HepG2 (cell line): ENCODE data around the gene RNF13. TPM values are rescaled to one million over a fixed set of nuclear protein-coding genes. Genes with fewer than 3 reads are reported as not detected.

Experiments used
- ATF5 ChIP-seq: sonication (generic); formaldehyde crosslinking; IDR thresholded peaks from 2 replicates; pipeline ENCODE4 v1.4.0; 2020; ENCODE audit warnings: mild to moderate bottlenecking, low read depth, missing genetic modification reagents
- CAMTA2 ChIP-seq: sonication (generic); formaldehyde crosslinking; IDR thresholded peaks from 2 replicates; pipeline ENCODE4 v1.4.0; 2020; ENCODE audit warnings: mild to moderate bottlenecking, missing genetic modification reagents, borderline replicate concordance
- ELF3 ChIP-seq: IDR thresholded peaks from 2 replicates; pipeline ENCODE4 v1.6.1; 2016; ENCODE audit warnings: missing genetic modification reagents, missing compliant biosample characterization
- ETS1 ChIP-seq: sonication (generic); formaldehyde crosslinking; IDR thresholded peaks from 2 replicates; pipeline ENCODE4 v1.4.0; 2020; ENCODE audit warnings: missing genetic modification reagents
- FOSL2 ChIP-seq: sonication (generic); formaldehyde crosslinking; IDR thresholded peaks from 2 replicates; pipeline ENCODE4 v1.4.0; 2020; ENCODE audit warnings: missing genetic modification reagents
- FOXO1 ChIP-seq: sonication (generic); formaldehyde crosslinking; IDR thresholded peaks from 2 replicates; pipeline ENCODE4 v1.4.0; 2020; ENCODE audit warnings: missing genetic modification reagents
- HES4 ChIP-seq: sonication (generic); formaldehyde crosslinking; IDR thresholded peaks from 2 replicates; pipeline ENCODE4 v1.9.0; 2021; ENCODE audit warnings: mild to moderate bottlenecking, missing genetic modification reagents, borderline replicate concordance
- HNRNPUL1 ChIP-seq: fragments of 200-400 bp; formaldehyde crosslinking; IDR thresholded peaks from 2 replicates; pipeline ENCODE4 v1.6.1; 2017; ENCODE audit warnings: low read depth, mild to moderate bottlenecking, low read length, moderate library complexity
- IKZF4 ChIP-seq: sonication (generic); formaldehyde crosslinking; IDR thresholded peaks from 2 replicates; pipeline ENCODE4 v1.5.1; 2020; ENCODE audit warnings: borderline replicate concordance, mild to moderate bottlenecking, low read depth, missing genetic modification reagents; ENCODE audit errors: not compliant biosample characterization
- JARID2 ChIP-seq: sonication (generic); formaldehyde crosslinking; IDR thresholded peaks from 2 replicates; pipeline ENCODE4 v1.8.1; 2023; ENCODE audit warnings: missing genetic modification reagents, inconsistent platforms; ENCODE audit not compliant: insufficient replicate concordance
- KAT8 ChIP-seq: IDR thresholded peaks from 2 replicates; pipeline ENCODE4 v1.6.1; 2016; ENCODE audit warnings: missing genetic modification reagents, missing compliant biosample characterization
- ZBTB10 ChIP-seq: sonication (generic); formaldehyde crosslinking; IDR thresholded peaks from 2 replicates; pipeline ENCODE4 v1.4.0; 2020; ENCODE audit warnings: missing genetic modification reagents, borderline replicate concordance
- ZFP1 ChIP-seq: IDR thresholded peaks from 2 replicates; pipeline ENCODE4 v1.6.1; 2016
- ZNF44 ChIP-seq: sonication (generic); formaldehyde crosslinking; IDR thresholded peaks from 2 replicates; pipeline ENCODE4 v1.5.1; 2020; ENCODE audit warnings: mild to moderate bottlenecking, missing genetic modification reagents
- ZNF549 ChIP-seq: sonication (generic); formaldehyde crosslinking; IDR thresholded peaks from 2 replicates; pipeline ENCODE4 v1.5.0; 2020; ENCODE audit warnings: missing genetic modification reagents
- ZNF558 ChIP-seq: sonication (generic); formaldehyde crosslinking; IDR thresholded peaks from 2 replicates; pipeline ENCODE4 v1.9.0; 2022; ENCODE audit warnings: mild to moderate bottlenecking, missing genetic modification reagents, borderline replicate concordance
- ZNF616 ChIP-seq: sonication (generic); formaldehyde crosslinking; IDR thresholded peaks from 2 replicates; pipeline ENCODE4 v1.5.0; 2020; ENCODE audit warnings: low read depth, mild to moderate bottlenecking, missing genetic modification reagents
- ZNF782 ChIP-seq: sonication (generic); formaldehyde crosslinking; IDR thresholded peaks from 2 replicates; pipeline ENCODE4 v1.4.0; 2020; ENCODE audit warnings: missing genetic modification reagents, mild to moderate bottlenecking, borderline replicate concordance
- ZNF816 ChIP-seq: sonication (generic); formaldehyde crosslinking; IDR thresholded peaks from 2 replicates; pipeline ENCODE4 v1.8.0; 2022; ENCODE audit warnings: missing genetic modification reagents, mild to moderate bottlenecking, borderline replicate concordance
- polyA plus RNA-seq, 8 experiments: library from polyadenylated mRNA; depleted of rRNA in 3 of 8; stranded (reverse) in 7 of 8; unstranded in 1 of 8; fragments of >200 nt; fragmentation: Illumina TruSeq in 4 of 8; extraction: Trizol in 4 of 8; gene quantifications; 2 replicates each; pipeline versions ENCODE4 v1.2.1 to v1.2.3, GENCODE V29; 2011 to 2016; ENCODE audit warnings: low read depth in 4 of 8, missing spikeins in 1 of 8, mixed read lengths in 1 of 8; ENCODE audit not compliant: insufficient read depth in 1 of 8
- total RNA-seq, 5 experiments: library from RNA; depleted of rRNA; stranded (reverse); fragments of >200 nt; fragmentation: Illumina TruSeq; extraction: Trizol; gene quantifications; 2 replicates each; pipeline ENCODE4 v1.2.3, GENCODE V29; 2016; ENCODE audit warnings: low read depth in 1 of 5
- TF ChIP-seq, protein P1 (sequence below): IDR thresholded peaks from 2 replicates; pipeline ENCODE4 v1.6.1; 2012; ENCODE audit warnings: low read length, improper control_type of control experiment
- TF ChIP-seq, protein P2 (sequence below): sonication (generic); formaldehyde crosslinking; IDR thresholded peaks from 2 replicates; pipeline ENCODE4 v1.4.0; 2020; ENCODE audit warnings: missing genetic modification reagents, borderline replicate concordance

Gene RNF13
- total and polyA plus RNA-seq, 2 of the 13 experiments (the other 11 are each of a cell fraction or from before 2014, with no cell fraction given), result 39.8 to 46.0 TPM

DNA sequence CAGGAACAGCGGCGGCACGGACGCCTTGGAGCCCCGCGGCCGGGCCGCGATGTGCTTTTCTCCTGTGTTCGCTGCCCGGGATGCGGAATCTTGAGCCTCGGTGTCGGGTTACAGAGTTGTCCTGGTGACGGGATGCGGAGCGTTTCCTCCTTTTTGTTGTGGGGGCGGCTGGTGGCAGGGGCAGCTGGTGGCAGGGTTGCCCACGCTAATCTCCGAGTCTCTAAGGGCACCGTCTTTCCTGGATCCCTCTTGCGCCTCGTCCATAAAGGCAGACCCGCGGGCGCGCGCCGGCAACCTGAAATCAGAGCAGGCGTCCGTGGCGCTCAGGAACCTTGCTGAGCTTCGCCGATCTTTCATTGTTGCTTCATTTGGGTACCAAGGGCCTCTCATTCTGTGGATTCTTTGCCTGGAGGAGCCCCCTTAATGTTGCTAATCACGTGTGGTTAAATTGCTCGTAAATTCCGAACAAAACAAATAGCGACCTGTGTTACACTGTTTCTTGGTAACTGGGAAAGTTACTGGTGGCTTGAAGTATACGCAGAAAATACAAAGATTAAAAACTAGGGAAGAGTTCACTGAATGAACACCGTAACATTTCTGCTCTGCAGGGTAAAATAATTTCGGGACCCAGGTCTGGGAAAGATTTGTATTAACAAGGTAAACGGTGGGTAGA, 158.5 kb downstream of the RNF13 start (continued):
- TF ChIP-seq ZNF558 (CRISPR knock-in tag) (no peak), ZFP1 (CRISPR knock-in tag) (no peak), HNRNPUL1 (no peak), ZNF816 (CRISPR knock-in tag) (no peak), ZBTB10 (CRISPR knock-in tag) (no peak), ZNF782 (CRISPR knock-in tag) (no peak), ATF5 (CRISPR knock-in tag) (no peak), ZNF44 (no peak), KAT8 (CRISPR knock-in tag) (no peak), ZNF549 (CRISPR knock-in tag) (no peak), CAMTA2 (CRISPR knock-in tag) (no peak), JARID2 (CRISPR knock-in tag) (no peak), ETS1 (no peak), FOSL2 (CRISPR knock-in tag) (no peak), FOXO1 (CRISPR knock-in tag) (no peak), HES4 (CRISPR knock-in tag) (no peak), IKZF4 (CRISPR knock-in tag) (no peak), ELF3 (0 out of 2 replicates have a peak, but pooled peaks have one; percentile 14), ZNF616 (no peak)
- TF ChIP-seq, protein P1, sequence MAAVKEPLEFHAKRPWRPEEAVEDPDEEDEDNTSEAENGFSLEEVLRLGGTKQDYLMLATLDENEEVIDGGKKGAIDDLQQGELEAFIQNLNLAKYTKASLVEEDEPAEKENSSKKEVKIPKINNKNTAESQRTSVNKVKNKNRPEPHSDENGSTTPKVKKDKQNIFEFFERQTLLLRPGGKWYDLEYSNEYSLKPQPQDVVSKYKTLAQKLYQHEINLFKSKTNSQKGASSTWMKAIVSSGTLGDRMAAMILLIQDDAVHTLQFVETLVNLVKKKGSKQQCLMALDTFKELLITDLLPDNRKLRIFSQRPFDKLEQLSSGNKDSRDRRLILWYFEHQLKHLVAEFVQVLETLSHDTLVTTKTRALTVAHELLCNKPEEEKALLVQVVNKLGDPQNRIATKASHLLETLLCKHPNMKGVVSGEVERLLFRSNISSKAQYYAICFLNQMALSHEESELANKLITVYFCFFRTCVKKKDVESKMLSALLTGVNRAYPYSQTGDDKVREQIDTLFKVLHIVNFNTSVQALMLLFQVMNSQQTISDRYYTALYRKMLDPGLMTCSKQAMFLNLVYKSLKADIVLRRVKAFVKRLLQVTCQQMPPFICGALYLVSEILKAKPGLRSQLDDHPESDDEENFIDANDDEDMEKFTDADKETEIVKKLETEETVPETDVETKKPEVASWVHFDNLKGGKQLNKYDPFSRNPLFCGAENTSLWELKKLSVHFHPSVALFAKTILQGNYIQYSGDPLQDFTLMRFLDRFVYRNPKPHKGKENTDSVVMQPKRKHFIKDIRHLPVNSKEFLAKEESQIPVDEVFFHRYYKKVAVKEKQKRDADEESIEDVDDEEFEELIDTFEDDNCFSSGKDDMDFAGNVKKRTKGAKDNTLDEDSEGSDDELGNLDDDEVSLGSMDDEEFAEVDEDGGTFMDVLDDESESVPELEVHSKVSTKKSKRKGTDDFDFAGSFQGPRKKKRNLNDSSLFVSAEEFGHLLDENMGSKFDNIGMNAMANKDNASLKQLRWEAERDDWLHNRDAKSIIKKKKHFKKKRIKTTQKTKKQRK, result no peak
- TF ChIP-seq, protein P2, sequence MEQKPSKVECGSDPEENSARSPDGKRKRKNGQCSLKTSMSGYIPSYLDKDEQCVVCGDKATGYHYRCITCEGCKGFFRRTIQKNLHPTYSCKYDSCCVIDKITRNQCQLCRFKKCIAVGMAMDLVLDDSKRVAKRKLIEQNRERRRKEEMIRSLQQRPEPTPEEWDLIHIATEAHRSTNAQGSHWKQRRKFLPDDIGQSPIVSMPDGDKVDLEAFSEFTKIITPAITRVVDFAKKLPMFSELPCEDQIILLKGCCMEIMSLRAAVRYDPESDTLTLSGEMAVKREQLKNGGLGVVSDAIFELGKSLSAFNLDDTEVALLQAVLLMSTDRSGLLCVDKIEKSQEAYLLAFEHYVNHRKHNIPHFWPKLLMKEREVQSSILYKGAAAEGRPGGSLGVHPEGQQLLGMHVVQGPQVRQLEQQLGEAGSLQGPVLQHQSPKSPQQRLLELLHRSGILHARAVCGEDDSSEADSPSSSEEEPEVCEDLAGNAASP (CRISPR knock-in tag), result no peak
